Keratinocyte (primary cell): ENCODE data around the gene ABI3BP. TPM values are rescaled to one million over a fixed set of nuclear protein-coding genes. Genes with fewer than 3 reads are reported as not detected.

ENCODE experiments used
- DNase-seq: peaks from one replicate; pipeline ENCODE4 v3.0.0-alpha.2; 2011; ENCODE audit warnings: low read depth, missing footprints, low spot score
- FAIRE-seq: peaks from 2 replicates; lab custom pipeline; 2011; peaks lifted over from hg19 to GRCh38; lab: Jason Lieb, UNC
- H2AFZ ChIP-seq: 2 replicates; pipeline ENCODE4 v1.6.0; 2012; ENCODE audit warnings: low read length, control low read depth, inconsistent platforms; ENCODE audit not compliant: control insufficient read depth
- H3K27ac ChIP-seq: 2 replicates; pipeline ENCODE4 v1.5.1; 2011; ENCODE audit warnings: low read length; ENCODE audit not compliant: control insufficient read depth, insufficient read depth
- H3K27me3 ChIP-seq: 3 replicates; pipeline ENCODE4 v1.6.0; 2011; ENCODE audit warnings: low read length; ENCODE audit not compliant: control insufficient read depth, insufficient read depth; ENCODE audit errors: extremely low read depth
- H3K36me3 ChIP-seq, 2 experiments: 2 replicates in 1 of 2; 3 replicates in 1 of 2; pipeline ENCODE4 v1.5.1; 2011; ENCODE audit warnings: low read length in 2 of 2, mild to moderate bottlenecking in 1 of 2; ENCODE audit not compliant: control insufficient read depth in 2 of 2, insufficient read depth in 2 of 2; ENCODE audit errors: extremely low read depth in 1 of 2
- H3K4me1 ChIP-seq: 3 replicates; pipeline ENCODE4 v1.5.1; 2011; ENCODE audit warnings: low read length; ENCODE audit not compliant: control insufficient read depth, insufficient read depth; ENCODE audit errors: extremely low read depth
- H3K4me2 ChIP-seq: 3 replicates; pipeline ENCODE4 v1.6.0; 2011; ENCODE audit warnings: low read depth, low read length; ENCODE audit not compliant: control insufficient read depth, insufficient read depth; ENCODE audit errors: extremely low read depth
- H3K4me3 ChIP-seq, 3 experiments: fragments of 200-600 bp in 1 of 3; sonication (generic) in 1 of 3; 2 replicates in 2 of 3; 3 replicates in 1 of 3; pipeline ENCODE4 v1.5.1; 2011 to 2016; ENCODE audit warnings: low read length in 3 of 3, mild to moderate bottlenecking in 3 of 3, control low read depth in 2 of 3, inconsistent platforms in 1 of 3, low read depth in 1 of 3, mixed read lengths in 1 of 3, mixed run types in 1 of 3, moderate library complexity in 1 of 3; ENCODE audit not compliant: control insufficient read depth in 2 of 3, insufficient read depth in 2 of 3; ENCODE audit errors: extremely low read depth in 1 of 3
- H3K79me2 ChIP-seq: 2 replicates; pipeline ENCODE4 v1.6.0; 2012; ENCODE audit warnings: low read length; ENCODE audit not compliant: control insufficient read depth, insufficient read depth
- H3K9ac ChIP-seq: 3 replicates; pipeline ENCODE4 v1.6.0; 2011; ENCODE audit warnings: low read length; ENCODE audit not compliant: control insufficient read depth, insufficient read depth; ENCODE audit errors: extremely low read depth
- H3K9me1 ChIP-seq: 3 replicates; pipeline ENCODE4 v1.6.0; 2011; ENCODE audit warnings: low read length; ENCODE audit not compliant: control insufficient read depth, insufficient read depth; ENCODE audit errors: extremely low read depth
- H3K9me3 ChIP-seq: 2 replicates; pipeline ENCODE4 v1.5.1; 2012; ENCODE audit warnings: low read depth, low read length; ENCODE audit not compliant: control insufficient read depth
- H4K20me1 ChIP-seq: 3 replicates; pipeline ENCODE4 v1.6.0; 2011; ENCODE audit warnings: low read length; ENCODE audit not compliant: control insufficient read depth, insufficient read depth; ENCODE audit errors: extremely low read depth
- EZH2 ChIP-seq: IDR thresholded peaks from one replicate; pipeline ENCODE4 v1.6.1; 2012; ENCODE audit warnings: inconsistent platforms, mild to moderate bottlenecking, low read length, moderate library complexity
- dilution Hi-C: fragments of 300-500 bp; cut with MboI; formaldehyde crosslinking; loops from one replicate; pipeline ENCODE4 v1.7.0; 2020; ENCODE audit warnings: low sequenced_read_pairs; ENCODE audit not compliant: extremely low pct_ligation_motif_present
- polyA plus RNA-seq, 5 experiments: library from polyadenylated mRNA; depleted of rRNA in 3 of 5; stranded (reverse) in 3 of 5; stranded (forward) in 1 of 5; unstranded in 1 of 5; fragments of >200 nt; gene quantifications; 1 replicate in 1 of 5; 2 replicates in 3 of 5; 3 replicates in 1 of 5; pipeline versions ENCODE4 v1.2.1 to v1.2.3, GENCODE V29; 2011 to 2012; ENCODE audit warnings: missing spikeins in 2 of 5, low read depth in 1 of 5, low replicate concordance in 1 of 5
- TF ChIP-seq, protein P1 (sequence below), 3 experiments: IDR thresholded peaks in 1 of 3; conservative IDR thresholded peaks in 1 of 3; optimal IDR thresholded peaks in 1 of 3; 2 replicates in 2 of 3; 3 replicates in 1 of 3; pipeline versions ENCODE3 to v1.5.1; 2011; ENCODE audit warnings: low read length in 3 of 3, mild to moderate bottlenecking in 3 of 3, moderate library complexity in 2 of 3, control low read depth in 1 of 3, inconsistent platforms in 1 of 3; ENCODE audit not compliant: insufficient read depth in 2 of 3; ENCODE audit errors: extremely low read depth in 1 of 3

Gene ABI3BP
- polyA plus RNA-seq, 1 donor (not counting 4 experiments of a cell fraction or from before 2014, with no cell fraction given) = 0.59 TPM

DNA sequence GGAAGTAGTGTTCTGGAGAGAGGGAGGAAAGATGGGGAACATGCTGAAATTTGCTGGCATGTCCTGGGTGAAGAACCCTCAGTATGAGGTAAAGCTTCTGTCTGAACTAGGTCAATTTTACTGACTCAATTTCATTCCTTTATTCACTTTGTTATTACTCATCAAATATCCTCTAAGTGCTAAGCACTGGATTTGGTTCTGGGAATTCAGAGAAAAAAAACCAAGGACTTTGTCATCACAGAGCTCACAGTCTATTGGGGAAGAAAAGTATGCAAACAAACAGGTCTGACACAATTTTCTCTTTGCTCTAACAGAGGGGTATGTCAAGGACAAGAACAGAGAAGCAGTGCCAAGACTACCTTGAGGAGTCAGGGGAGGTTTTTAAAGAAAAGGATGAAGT lies 215.9 kb downstream of the ABI3BP start:
- no peaks in the 10 kb centered on the region for H4K20me1 ChIP-seq
- peaks cover 7% of the 10 kb centered on the region for H3K4me1 ChIP-seq
- H3K9ac ChIP-seq = no peak overlapping the region
- H3K27me3 ChIP-seq = no peaks in the 10 kb centered on the region
- H3K79me2 ChIP-seq = no peaks in the 10 kb centered on the region
- DNase-seq = no peak
- no peaks in the 10 kb centered on the region for H3K36me3 ChIP-seq
- dilution Hi-C loops = loop anchor here (25.0 kb wide), 1 partner anchor 110 kb away; no protein-coding TSS in a partner anchor
- TF ChIP-seq EZH2 = no peak
- H3K9me3 ChIP-seq = no peaks in the 10 kb centered on the region
- no peak overlapping the region for H2AFZ ChIP-seq
- no peaks in the 10 kb centered on the region for H3K9me1 ChIP-seq
- no peak overlapping the region for H3K4me2 ChIP-seq
- no peak overlapping the region for H3K27ac ChIP-seq
- no peak overlapping the region for H3K4me3 ChIP-seq
- FAIRE-seq = peak; percentile 73

DNA sequence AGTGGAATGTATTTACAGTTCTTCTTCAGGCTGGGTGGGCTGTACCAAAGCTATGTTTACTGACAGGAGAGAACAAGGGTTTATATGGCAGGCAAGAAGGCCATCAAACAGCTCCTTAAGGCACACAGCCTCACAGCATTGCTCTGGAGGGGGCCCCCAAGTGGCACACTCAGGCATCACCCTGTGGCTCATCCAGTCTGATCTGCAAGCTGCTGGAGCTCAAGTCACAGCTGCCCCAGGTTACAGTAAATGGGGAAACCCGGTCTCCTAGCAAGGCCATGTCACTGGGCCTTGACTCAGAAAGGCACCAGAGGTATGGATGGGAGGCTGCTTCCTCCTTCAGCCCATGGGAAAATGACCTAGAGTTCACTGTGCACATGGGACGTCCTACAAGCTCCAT lies 216.5 kb downstream of the ABI3BP start:
- Histone ChIP-seq H3K36me3 (no peaks in the 10 kb centered on the region), H4K20me1 (no peaks in the 10 kb centered on the region), H3K4me2 (no peak overlapping the region), H3K9me3 (no peaks in the 10 kb centered on the region), H3K9me1 (no peaks in the 10 kb centered on the region), H3K4me3 (no peak overlapping the region), H3K27me3 (no peaks in the 10 kb centered on the region), H3K4me1 (peaks cover 7% of the 10 kb centered on the region), H3K27ac (no peak overlapping the region), H3K79me2 (no peaks in the 10 kb centered on the region), H3K9ac (no peak overlapping the region), H2AFZ (no peak overlapping the region)
- FAIRE-seq (no peak), DNase-seq (no peak)
- TF ChIP-seq EZH2 = no peak
- TF ChIP-seq, protein P1, sequence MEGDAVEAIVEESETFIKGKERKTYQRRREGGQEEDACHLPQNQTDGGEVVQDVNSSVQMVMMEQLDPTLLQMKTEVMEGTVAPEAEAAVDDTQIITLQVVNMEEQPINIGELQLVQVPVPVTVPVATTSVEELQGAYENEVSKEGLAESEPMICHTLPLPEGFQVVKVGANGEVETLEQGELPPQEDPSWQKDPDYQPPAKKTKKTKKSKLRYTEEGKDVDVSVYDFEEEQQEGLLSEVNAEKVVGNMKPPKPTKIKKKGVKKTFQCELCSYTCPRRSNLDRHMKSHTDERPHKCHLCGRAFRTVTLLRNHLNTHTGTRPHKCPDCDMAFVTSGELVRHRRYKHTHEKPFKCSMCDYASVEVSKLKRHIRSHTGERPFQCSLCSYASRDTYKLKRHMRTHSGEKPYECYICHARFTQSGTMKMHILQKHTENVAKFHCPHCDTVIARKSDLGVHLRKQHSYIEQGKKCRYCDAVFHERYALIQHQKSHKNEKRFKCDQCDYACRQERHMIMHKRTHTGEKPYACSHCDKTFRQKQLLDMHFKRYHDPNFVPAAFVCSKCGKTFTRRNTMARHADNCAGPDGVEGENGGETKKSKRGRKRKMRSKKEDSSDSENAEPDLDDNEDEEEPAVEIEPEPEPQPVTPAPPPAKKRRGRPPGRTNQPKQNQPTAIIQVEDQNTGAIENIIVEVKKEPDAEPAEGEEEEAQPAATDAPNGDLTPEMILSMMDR (optimal IDR thresholded peaks at IDR 0.05 in 1 of 3, IDR thresholded peaks at IDR 0.05 in 1 of 3, conservative IDR thresholded peaks at IDR 0.05 in 1 of 3; ENCODE audit: extremely low read depth in 1 of 3, insufficient read depth in 2 of 3, low read length in 3 of 3) = peak in 2 of 3 experiments; percentile 10 to 21
- dilution Hi-C loops = loop anchor here (25.0 kb wide), 1 partner anchor 111 kb away; no protein-coding TSS in a partner anchor
